Fibroblast of upper back skin (primary cell): ENCODE measurements around the gene GEMIN8.

Experiments used
- DNase-seq: peaks from one replicate; pipeline ENCODE4 v3.0.0-alpha.2; 2013

The GEMIN8 gene, protein sequence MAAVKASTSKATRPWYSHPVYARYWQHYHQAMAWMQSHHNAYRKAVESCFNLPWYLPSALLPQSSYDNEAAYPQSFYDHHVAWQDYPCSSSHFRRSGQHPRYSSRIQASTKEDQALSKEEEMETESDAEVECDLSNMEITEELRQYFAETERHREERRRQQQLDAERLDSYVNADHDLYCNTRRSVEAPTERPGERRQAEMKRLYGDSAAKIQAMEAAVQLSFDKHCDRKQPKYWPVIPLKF

DNA sequence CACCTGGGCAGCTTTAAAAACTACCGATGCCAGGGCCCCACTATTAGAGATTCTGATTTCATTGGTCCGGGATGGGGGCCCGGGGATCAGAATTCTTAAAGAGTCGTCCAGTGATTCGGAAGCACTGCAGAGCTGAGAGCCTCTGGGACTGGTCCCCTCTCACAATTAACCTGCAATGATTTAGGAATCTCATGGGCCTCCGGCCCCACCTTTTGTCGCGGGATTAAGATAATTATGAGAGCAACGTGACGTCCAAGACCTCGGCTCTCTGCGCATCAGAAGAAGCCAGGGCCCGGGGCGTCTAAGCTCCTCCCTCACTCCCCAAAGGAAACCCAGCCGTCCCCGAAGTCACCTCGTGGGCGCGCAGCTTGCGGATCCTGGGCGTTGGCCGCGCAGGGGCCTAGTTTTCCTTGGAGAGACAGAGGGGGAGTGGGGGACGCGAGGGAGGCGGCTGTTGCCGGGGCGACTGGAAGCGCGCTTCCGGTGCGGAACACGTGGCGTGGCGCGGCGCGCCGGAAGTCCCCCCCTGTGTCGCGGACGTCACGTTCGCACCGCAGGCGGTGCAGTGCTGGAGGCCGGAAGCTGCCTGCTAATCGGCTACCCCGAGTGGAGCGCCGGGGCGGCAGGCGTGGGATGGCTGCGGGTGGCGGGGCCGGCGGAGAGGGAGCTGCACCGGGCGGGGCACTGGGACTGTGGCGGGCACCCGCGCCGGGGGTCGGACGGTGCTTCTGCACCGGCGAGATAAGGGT lies at the start of gene GEMIN8:
TSS of gene GEMIN8 (minus strand) at position 468 of the 749 bp plus-strand sequence. CDS start 8,414 bp downstream, outside the sequence.
- DNase-seq: peak; percentile 85

DNA sequence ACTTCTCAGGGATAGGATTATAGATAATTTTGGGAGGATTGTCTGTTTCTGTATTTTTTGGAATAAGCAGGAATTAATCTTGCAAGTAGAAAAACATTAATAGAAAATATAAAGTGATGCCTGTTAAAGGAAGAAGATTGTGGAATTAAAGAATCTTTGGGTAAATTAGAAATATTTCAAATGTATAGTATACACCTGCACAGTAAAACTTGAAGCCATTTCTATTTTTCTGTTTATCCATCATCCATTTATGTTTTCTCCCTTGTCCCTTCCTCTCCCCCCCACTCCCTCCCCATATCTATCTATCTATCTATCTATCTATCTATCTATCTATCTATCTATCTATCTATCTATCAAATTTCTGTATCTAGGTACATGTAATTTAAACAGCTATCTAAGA lies 46.9 kb upstream of the GEMIN8 start:
- DNase-seq: no peak

DNA sequence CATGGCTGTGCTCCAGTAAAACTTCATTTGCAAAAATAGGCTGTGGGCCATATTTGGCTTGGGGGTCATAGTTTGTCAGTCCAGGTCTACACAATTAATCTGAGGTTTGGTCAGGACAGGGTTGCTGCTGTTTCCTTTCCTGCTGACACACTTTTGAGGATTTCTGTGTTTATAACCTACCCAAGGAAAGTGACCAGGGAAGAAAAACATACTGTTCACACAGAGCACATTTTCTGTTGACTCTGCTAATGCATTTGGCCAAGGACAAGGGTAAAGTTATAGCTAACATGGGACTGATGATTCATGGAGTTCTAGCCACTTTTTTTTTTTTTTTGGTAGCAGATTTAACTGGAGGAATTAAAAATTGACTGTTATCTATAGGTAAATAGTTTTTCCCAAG lies 43.9 kb upstream of the GEMIN8 start:
- DNase-seq: peak; percentile 49

DNA sequence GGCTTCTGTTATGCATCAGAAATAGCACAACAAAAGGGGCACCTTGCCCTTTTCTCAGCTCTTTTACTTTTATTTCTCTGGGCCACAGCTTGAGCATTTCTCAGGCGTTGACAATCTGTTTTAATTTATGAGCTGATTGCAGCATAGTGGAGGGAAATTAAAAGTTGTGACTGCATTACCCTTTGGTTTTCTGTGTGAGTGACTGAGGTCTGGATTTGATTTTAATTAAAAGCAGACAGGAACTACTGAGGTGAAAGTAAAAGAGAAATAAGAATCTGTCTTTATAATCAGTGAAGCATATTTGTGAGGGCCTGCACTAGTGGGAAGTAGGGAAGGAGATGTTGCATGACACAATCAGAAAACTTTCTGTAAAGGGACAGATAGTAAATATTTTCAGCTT lies 43.4 kb upstream of the GEMIN8 start:
- peak; percentile 62 for DNase-seq

DNA sequence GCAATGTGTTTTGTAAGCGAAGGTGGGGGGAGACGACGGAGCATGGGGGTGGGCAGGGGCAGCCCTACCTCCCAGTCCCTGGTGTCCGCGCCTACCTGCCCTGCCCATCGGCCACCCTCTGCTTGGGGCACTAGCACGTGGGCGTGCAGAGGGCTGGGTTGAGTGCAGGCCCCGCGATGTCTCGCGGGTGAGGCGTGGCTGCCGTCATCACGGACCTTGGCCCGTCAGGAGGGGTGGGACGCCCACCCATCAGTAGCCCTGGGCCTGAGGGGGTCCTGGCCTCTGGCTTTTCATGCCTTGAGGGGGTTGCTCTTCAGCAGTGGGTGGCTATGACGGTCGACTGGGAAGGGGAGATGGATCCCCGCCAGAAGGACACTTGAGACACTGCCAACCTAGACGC lies 36.1 kb upstream of the GEMIN8 start:
- no peak for DNase-seq

DNA sequence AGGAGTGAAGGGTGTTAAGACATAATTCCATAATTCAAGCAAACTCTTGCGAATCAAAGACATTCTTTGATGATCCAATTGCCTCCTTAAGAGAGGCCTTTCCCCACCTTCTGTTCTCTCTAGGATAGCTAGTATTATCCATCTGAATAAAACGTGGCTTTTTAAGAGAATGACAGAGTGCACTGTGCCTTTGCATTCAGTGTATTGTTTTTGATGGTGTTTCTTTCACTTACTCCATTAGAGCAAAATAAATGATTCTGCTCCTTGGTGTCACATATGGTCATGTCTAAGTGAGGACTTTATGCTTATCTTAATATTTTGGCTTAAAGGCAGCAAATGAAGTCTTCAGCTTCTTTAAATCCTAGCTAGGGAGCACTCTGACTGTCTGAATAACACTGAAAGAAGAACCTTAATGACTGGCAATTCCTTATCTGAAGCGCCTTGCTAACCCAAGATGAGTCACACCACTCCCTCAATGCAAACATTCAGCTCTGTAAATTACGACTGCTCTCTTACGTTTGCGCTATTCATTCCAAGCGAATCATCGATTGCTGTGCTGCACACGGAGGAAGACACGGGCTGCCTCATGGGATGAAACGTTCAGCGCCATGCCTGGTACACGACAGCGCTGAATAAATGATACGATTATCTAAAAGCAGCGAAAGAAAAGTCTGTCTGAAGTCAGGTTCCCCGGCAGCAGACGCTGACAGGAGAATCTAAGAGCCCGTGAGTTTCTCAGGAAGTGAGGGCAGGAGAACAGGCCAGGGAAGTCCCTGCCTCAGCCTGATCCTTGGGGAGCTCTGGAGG lies 35.1 kb upstream of the GEMIN8 start:
- peak; percentile 72 for DNase-seq

DNA sequence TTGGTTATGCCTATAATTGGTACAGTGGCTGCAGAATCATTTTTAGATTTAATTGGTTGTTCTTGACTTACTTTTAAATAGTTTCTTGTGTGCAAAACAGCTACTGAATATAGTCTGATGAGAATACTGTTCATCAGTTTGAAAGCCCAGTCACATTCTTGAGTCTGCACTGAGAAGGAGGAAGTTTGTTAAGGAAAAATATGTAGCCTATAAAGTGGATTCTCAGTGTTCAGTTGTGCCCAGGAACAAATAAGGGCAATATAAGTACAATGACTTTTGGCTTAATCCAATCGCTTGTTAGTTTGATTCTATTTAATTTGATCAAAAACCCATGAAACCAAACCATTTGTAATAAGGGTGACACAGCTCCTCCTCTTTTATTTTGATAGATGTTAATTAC lies 32.8 kb upstream of the GEMIN8 start:
- DNase-seq: no peak

DNA sequence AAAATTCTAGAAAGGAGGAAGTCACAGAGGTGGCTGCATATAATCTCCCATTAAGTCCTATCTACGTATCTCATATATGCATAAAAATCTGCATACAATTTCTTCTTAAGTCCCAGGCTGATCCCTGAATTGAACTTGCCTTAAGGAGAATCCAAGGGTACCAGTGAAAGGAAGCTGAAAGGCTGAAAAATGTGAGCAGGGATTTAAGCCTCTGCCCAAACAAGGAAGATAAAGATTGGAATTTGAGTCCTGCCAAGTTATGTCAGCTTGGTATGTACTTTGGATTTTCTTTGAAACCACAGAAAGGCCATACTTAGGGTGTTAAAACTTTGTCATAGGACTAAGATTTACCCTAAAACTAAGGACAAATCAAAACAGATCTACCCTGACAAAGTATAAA lies 26.5 kb upstream of the GEMIN8 start:
- peak; percentile 64 for DNase-seq

DNA sequence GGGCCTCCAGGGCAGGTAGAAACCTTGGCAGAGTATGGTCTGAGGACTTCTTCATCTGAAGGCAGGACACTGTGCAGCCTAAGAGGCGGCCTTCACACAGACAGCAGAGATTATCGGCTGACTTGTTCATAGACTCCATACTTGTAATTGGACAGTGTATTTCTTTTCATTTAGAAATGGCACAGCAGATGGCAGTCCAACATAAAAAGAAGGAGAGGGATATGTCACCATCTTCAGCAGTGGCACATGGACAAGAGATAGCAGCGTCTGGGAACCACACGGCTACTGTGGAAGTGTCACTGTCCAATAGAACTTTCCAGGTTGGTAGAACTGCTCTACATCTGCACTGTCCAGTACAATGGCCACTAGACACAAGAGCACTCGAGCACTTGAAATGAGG lies 21.7 kb upstream of the GEMIN8 start:
- no peak for DNase-seq

DNA sequence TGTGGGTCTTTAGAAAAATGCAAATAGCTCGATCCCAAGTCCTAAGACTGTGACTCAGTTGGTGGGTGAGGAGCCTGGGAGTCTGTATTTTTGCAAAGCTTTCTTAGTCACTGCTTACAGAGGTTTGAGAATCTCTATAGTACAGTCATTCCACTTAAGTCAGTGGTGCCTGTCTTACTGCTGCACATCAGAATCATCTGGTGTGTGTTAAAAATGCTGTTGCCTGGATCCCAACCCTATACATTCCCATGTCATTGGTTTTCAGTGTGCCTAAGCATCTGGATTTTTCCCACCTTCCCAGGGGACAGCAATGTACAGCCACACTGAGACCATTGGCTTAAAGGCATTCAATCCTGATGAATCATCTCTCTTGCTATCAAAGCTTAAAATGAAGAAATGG lies 21.0 kb upstream of the GEMIN8 start:
- DNase-seq: peak; percentile 56

DNA sequence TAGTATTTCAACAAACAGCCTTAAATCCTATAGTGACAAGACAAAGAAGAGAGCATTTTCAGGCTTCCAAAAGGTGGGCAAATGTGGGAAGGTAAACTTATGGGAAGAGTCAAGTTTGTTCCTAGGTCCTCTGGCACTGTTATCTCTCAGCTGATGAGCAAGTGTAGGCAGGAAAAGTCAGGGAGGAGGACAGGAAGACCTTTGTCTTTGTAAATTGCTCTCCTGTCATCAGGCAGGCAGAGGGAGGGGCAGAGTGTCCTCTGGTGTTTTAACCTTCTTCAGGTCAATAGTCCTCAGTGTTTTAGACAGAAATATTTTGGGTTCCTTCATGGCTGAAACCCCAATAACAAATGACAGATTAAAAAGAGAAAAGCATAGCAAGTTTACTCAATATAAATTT lies 13.5 kb upstream of the GEMIN8 start:
- no peak for DNase-seq

DNA sequence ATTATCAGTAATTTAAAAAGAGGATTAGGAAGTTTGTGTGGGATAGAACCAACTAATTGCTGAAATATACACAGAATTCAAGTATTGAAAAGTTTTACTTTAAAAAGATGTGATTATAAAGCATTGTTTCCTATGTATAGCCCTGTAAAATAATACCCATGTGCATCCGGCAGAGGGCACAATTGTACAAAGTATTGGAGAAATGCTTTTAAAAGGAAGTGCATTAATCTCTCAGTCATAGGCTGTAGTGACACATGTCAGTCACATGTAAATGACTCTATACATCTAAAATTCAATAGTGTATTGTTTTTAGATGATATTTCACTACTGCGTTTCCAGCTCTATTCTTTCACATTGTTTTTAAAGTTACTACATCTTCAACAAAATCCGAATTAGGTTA lies 9.7 kb upstream of the GEMIN8 start:
- peak; percentile 31 for DNase-seq

DNA sequence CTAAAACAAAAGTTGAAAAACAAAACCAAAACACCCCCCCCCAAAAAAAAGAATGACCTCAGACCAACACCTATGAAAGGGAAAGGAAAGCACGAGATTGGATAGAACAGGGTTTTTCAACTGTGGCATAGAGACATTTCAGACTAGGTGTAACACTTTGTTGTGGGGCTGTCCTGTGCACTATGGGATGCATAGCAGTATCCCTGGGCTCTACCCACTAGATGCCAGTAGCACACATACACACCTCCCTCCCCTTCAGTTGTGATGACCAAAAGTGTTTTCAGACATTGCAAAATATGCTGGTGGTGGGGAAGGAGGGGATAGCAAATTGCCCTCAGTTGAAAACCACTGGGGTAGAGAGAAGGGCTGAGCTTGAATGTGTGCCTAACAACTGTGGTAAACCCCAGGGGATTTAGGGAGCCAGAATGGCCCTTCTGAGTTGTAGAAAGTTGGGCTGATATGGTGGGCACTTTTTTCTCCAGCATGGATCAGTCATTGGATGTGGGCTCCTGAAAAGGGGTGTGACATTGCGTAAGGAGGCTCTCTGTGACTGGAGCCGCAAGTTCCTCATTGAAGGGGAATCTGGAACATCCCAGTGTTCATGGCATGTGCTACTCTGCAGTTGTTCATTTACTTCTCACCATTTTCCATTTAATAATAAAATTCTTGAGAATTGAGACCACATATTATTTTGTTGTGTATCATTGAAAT lies 8.8 kb upstream of the GEMIN8 start:
- no peak for DNase-seq

DNA sequence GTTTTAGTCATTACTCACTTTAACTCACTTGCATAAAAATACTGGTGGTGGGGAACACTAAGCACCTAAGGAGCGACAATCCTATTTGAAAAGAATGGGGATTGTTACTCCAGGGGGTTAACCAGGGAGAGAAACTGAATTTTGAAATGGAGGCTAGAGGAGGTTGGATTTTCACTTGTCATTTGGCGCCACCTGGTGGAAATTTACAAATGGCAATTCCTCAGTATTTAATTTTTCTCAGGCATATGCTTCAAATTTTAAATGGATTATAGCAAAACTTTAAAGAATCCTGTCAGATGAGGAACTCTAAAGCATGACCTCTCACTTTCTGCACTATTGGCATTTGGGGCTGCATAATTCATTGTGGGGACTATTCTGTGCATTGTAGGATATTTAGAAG lies 2.7 kb upstream of the GEMIN8 start:
- DNase-seq: peak; percentile 56

DNA sequence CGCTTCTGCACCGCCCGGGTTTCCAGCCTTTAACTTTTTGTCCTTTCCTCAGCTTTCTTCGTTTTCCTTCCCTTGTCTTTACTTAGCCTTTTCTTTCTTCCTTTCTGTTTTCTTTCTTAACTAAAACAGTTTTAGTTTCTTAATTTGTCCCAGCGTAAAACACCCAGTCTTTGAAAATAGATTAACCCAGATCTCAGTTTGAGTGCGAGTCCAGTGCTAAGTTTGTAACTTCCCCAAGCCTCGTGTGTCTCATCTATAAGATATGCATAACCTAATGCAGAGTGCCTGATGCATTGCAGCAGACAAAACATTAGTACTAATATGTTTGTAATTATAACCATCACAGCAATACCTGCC lies 460 bp upstream of the GEMIN8 start:
- peak; percentile 53 for DNase-seq

DNA sequence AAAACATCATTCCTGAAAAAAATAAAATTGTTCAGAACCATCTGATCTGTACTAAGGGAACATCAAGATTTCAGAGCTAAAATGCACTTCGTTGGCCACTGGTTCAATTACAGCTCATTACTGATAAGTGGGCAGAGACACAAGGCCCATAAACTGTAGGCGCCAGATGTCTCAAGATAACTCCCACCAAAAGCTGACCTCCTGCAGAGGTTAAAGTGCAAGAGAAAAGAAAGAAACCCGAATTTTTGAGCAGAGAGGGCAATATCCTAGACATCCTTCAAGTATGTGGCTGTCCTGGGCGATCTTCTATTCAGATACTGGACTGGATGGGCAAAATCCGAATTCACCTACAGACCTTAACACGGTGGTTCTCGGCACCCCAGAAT lies 660 bp downstream of the GEMIN8 start:
- DNase-seq: no peak

DNA sequence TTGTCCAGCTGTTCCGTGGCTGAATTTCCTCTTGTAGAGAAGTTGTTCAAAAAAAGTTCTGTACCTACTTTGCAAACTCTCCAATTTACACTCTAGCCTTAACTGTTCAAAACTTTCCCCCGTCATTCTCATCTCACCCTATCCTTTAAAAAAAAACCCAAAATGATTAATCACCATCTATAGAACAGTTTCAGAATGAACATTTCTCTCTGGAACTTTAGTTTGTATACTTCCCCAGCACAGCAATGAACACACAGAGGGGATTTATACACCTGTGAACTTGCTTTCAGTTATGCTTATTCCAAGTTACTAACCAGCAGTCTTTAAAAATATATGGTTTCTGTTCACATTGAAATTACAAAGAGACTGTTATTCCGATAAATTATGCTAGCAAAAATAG lies 1.2 kb downstream of the GEMIN8 start:
- DNase-seq: no peak

DNA sequence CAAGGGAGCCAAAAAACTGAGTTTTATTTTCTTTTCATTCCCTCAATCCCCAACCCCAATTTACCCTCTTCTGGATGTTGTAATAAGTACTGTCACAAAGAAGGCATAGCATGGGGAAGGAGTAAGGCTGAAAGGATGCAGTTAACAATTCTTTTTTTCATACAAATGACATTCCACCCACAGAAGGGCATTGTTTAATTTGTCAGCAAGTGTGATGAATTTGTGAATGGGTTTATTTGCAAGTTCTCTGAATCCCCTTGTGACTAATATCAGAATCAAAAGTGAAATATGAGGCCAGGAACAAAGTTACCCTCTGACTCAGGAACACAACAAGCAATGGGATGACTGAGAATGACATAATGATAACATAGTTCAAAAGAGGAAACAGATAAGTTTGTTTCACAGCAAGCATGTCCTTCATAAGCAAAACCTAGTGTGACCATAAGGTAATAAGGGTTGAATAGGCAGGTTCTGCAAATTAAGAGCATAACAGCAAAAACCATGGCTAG lies 2.1 kb downstream of the GEMIN8 start:
- DNase-seq: peak; percentile 61

DNA sequence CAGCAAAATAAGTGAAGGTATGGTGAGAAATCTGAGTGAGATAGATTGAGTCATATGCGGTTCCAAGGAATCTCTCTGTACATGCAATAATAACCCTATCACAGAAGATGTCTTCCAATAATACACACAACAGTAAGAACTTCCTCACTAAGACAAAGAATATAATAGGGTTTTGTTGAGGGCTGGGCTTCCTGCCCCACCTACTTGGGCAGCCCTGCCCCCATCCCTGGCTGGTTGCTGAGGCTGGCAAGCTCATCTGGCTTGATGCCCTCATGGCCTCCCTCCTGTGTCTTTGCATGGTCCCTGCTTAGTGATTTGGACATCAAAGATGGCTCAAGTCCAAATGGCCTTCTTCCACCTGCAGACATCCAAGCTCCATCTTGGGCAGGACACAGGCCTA lies 2.7 kb downstream of the GEMIN8 start:
- no peak for DNase-seq

DNA sequence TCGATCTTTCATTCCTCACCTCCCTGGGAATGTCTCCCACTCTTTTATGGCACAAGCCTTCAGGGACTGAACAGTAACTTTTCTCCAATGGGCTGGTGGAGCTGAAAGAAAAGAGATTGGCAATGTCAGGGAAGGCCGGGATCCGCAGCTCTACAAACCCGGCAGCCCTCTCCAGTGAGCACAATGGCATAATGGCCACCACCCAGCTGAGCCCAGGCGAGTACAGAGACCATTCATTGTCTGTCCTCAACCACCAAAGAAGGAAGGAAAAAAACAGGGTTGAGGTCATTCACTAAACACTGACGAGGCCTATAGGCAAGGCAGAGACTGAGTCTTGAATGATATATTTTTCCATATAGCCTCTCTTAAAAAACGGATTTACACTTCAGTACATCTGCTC lies 3.6 kb downstream of the GEMIN8 start:
- no peak for DNase-seq

DNA sequence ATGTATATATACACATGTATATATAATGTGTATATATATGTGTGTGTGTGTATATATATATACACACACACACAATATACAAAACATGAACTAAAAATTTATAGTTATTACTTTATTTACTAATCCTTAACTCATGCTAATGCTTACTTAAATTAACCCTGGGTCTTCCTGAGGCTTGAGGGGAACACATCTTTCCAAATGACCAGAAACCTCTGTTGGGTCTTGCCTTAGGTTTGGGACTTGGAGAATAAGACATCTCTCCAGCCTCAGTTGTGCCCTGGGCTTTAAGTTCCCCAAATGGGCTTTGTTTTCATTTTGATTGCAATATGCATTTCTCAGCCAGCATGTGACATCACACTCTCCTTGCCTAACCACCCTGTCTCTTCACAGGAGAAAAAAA lies 7.7 kb downstream of the GEMIN8 start:
- DNase-seq: no peak

DNA sequence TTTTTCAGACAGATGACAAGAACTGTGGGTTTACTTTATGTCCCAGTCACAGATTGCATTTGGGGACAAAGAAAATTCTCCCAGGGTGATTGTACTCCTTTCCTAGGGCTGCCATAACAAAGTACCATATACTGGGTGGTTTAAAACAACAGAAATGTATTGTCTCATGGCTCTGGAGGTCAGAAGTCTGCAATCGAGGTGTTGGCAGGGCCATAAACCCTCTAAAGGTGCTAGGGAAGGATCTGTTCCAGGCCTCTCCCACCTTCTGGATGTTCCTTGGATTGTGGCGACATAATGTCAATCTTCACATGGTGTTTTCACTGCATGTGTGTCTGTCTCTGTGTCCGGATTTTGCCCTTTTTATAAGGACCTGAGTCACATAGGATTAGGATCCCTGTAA lies 12.3 kb downstream of the GEMIN8 start:
- DNase-seq: no peak

DNA sequence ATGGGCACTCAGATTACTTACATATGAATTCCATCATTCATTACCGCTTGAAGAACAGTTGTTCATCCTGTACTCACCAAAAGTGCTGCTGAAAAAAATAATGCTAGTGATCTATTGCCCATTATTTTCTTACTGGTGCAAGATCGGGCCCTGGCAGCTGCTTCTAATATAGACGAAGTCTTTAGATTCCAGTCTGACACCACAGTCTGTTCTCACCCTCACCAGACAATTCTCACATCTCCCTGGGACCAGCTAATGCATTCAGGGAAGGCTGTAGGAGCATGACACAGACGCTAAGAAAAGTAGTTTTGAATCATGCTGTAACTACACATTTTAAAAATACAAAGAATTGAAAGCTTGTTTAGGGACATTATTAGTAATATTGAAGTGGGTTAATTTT lies 13.8 kb downstream of the GEMIN8 start:
- peak; percentile 66 for DNase-seq
